Esophagus muscularis mucosa (tissue), 4 donors: ENCODE measurements around the gene OXT. TPM values are rescaled to one million over a fixed set of nuclear protein-coding genes. Genes with fewer than 3 reads are reported as not detected.

Experiments
- DNase-seq: peaks from one replicate; pipeline ENCODE4 v3.0.0-alpha.2; 2017; ENCODE audit errors: extremely low spot score
- H3K27ac ChIP-seq, 4 donors: fragments of 200-600 bp; sonication (generic); replicated peaks in 1 of 4; 1 replicate in 3 of 4; 2 replicates in 1 of 4; pipeline ENCODE4 v1.5.1; 2016 to 2019; ENCODE audit warnings: mild to moderate bottlenecking in 1 of 4
- H3K27me3 ChIP-seq, 4 donors: fragments of 200-600 bp; sonication (generic); one replicate each; pipeline versions ENCODE4 v1.5.1 to v1.6.0; 2016 to 2019
- H3K36me3 ChIP-seq, 4 donors: fragments of 200-600 bp; sonication (generic); one replicate each; pipeline ENCODE4 v1.5.1; 2016 to 2019
- H3K4me1 ChIP-seq, 4 donors: fragments of 200-600 bp; sonication (generic); one replicate each; pipeline ENCODE4 v1.5.1; 2016 to 2019
- H3K4me3 ChIP-seq, 4 donors: fragments of 200-600 bp; sonication (generic); 1 replicate in 2 of 4; 2 replicates in 2 of 4; pipeline ENCODE4 v1.5.1; 2016 to 2019; ENCODE audit warnings: mild to moderate bottlenecking in 4 of 4, moderate library complexity in 1 of 4
- H3K9me3 ChIP-seq, 4 donors: fragments of 200-600 bp; sonication (generic); 1 replicate in 3 of 4; 2 replicates in 1 of 4; pipeline ENCODE4 v1.5.1; 2016 to 2019
- CTCF ChIP-seq, 3 experiments: fragments of 200-600 bp in 2 of 3; fragments of 450-650 bp in 1 of 3; sonication (generic) in 2 of 3; IDR thresholded peaks; one replicate each; pipeline ENCODE4 v1.5.1; 2017 to 2019; ENCODE audit warnings: antibody characterized with exemption in 3 of 3, mild to moderate bottlenecking in 2 of 3, moderate library complexity in 1 of 3
- EP300 ChIP-seq: sonication (generic); formaldehyde crosslinking; IDR thresholded peaks from one replicate; pipeline ENCODE4 v1.6.1; 2017; ENCODE audit warnings: antibody characterized with exemption
- POLR2A ChIP-seq: fragments of 450-650 bp; IDR thresholded peaks from one replicate; pipeline ENCODE4 v1.6.1; 2017; ENCODE audit warnings: antibody characterized with exemption, moderate library complexity, mild to moderate bottlenecking, low read depth
- POLR2AphosphoS5 ChIP-seq, 2 donors: sonication (generic); formaldehyde crosslinking; IDR thresholded peaks; one replicate each; pipeline ENCODE4 v1.6.1; 2017; ENCODE audit warnings: antibody characterized with exemption in 2 of 2
- WGBS: methylation state at CpG from one replicate; pipeline ENCODE4 v1.1.5; 2018; 5-methylcytosine and 5-hydroxymethylcytosine counted together
- intact Hi-C: fragments of 100-400 bp; cut with DNase I; formaldehyde crosslinking; loops from one replicate; pipeline ENCODE4 v1.15.1; 2023
- total RNA-seq, 4 donors: library from RNA; depleted of rRNA; stranded (reverse); fragments of >200 nt; gene quantifications; one replicate each; pipeline versions ENCODE4 v1.1.0 to v1.2.1, GENCODE V29; 2016

Gene OXT
- total RNA-seq, 4 donors from 2014 or later, result not detected

GRCh38 chr20:3044336-3044965 lies 27.0 kb upstream of the OXT start:
- intact Hi-C loops, result no loop called here
- peak overlapping the region in 2 of 4 donors; percentile 94 to 95 for H3K27ac ChIP-seq
- TF ChIP-seq EP300 (no peak), CTCF (IDR thresholded peaks at IDR 0.05) (no peak), POLR2A (no peak), POLR2AphosphoS5 (IDR thresholded peaks at IDR 0.05) (no peak)
- H3K36me3 ChIP-seq, result peaks cover 15 to 41% (median 33%) of the 10 kb centered on the region in 4 donors
- no peaks in the 10 kb centered on the region for H3K27me3 ChIP-seq
- no peak overlapping the region for H3K4me3 ChIP-seq
- H3K4me1 ChIP-seq, result peaks cover 30 to 46% (median 42%) of the 10 kb centered on the region in 4 donors
- no peak for DNase-seq
- 89% methylated on average over 5 of the region's 8 CpGs for WGBS
- no peaks in the 10 kb centered on the region for H3K9me3 ChIP-seq

GRCh38 chr20:3045042-3045815 lies 26.2 kb upstream of the OXT start:
- Histone ChIP-seq H3K27ac (peak overlapping the region; percentile 90 to 95 (median 92)), H3K9me3 (no peaks in the 10 kb centered on the region), H3K36me3 (peaks cover 10 to 41% (median 28%) of the 10 kb centered on the region in 4 donors), H3K4me1 (peaks cover 30 to 46% (median 42%) of the 10 kb centered on the region in 4 donors), H3K4me3 (peak overlapping the region; percentile 87 to 99 (median 92)), H3K27me3 (no peaks in the 10 kb centered on the region)
- WGBS, result 7% methylated on average over 20 of the region's 24 CpGs
- intact Hi-C loops, result no loop called here
- no peak for TF ChIP-seq POLR2AphosphoS5 (IDR thresholded peaks at IDR 0.05)
- no peak for TF ChIP-seq CTCF (IDR thresholded peaks at IDR 0.05)
- no peak for TF ChIP-seq POLR2A
- no peak for TF ChIP-seq EP300
- DNase-seq, result peak; percentile 96

- Histone ChIP-seq H3K27me3 (no peaks in the 10 kb centered on the region), H3K4me1 (peaks cover 30 to 46% (median 42%) of the 10 kb centered on the region in 4 donors), H3K36me3 (peaks cover 10 to 32% (median 24%) of the 10 kb centered on the region in 4 donors), H3K27ac (peak within 1 kb of the TSS; percentile 90 to 95 (median 92)), H3K4me3 (peak within 1 kb of the TSS; percentile 87 to 99 (median 92)), H3K9me3 (no peaks in the 10 kb centered on the region)
- peak; percentile 96 for DNase-seq
- intact Hi-C loops, result no loop called here
- no peak for TF ChIP-seq CTCF (IDR thresholded peaks at IDR 0.05)
- TF ChIP-seq POLR2A, result peak; percentile 22
- peak; percentile 85 to 86 for TF ChIP-seq POLR2AphosphoS5 (IDR thresholded peaks at IDR 0.05)
- WGBS, result 0% methylated on average over 2 of the region's 104 CpGs
These were observed 25.4 kb upstream of the OXT start, which contains the start of gene MRPS26 for GRCh38 chr20:3045816-3046676. Gene MRPS26 (plus strand): TSS chr20:3046052. CDS start chr20:3046069, 17 bp downstream.

GRCh38 chr20:3046677-3047462 lies 24.6 kb upstream of the OXT start:
- Histone ChIP-seq H3K27me3 (no peaks in the 10 kb centered on the region), H3K9me3 (no peaks in the 10 kb centered on the region), H3K4me1 (peaks cover 27 to 40% (median 37%) of the 10 kb centered on the region in 4 donors), H3K27ac (peak overlapping the region; percentile 90 to 95 (median 92)), H3K36me3 (peaks cover 10 to 31% (median 24%) of the 10 kb centered on the region in 4 donors), H3K4me3 (peak overlapping the region; percentile 87 to 99 (median 92))
- intact Hi-C loops, result no loop called here
- TF ChIP-seq EP300 (no peak), CTCF (IDR thresholded peaks at IDR 0.05) (no peak), POLR2AphosphoS5 (IDR thresholded peaks at IDR 0.05) (no peak)
- WGBS, result 50% methylated on average over 32 of the region's 39 CpGs
- DNase-seq, result no peak
